Stimulated activated CD4-positive, alpha-beta T cell treated with anti-CD3 and anti-CD28 coated beads, Interleukin-1b, Interleukin-23, amount 100 ng/mL, for 1 hour (primary cell): ENCODE data around the gene TACSTD2.
"Not testable (repeated sequence)": the region's sequence is repeated elsewhere in the genome, so short reads cannot be mapped to it uniquely, and the experiment has no call there.

Experiments used
- DNase-seq, 2 donors: peaks; one replicate each; pipeline ENCODE4 v3.0.0-alpha.2; 2020; ENCODE audit warnings: low read depth in 2 of 2

Gene TACSTD2

DNA sequence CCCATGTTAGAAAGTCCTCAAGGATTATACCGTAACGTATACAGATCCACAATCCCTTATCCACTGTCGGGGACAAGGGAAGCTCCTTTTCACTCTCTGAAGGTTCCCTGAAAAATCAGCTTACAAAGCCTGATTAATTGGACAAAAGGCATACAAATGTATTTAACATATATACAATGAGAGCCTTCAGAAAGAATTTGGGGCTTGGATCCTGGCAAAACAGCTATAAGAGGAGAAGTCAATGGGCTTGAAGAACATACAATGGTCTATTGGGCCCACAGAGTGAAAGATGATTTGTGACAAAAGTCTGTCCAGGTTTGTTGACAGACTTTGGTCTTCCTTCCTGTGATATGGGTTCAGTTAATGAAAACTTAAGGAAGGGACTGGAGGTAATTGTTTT, 10.7 kb downstream of the TACSTD2 start:
- DNase-seq = no peak

- not testable (repeated sequence) for DNase-seq
Measured at GRCh38 chr1:58563715-58564114, 13.3 kb downstream of the TACSTD2 start.

DNA sequence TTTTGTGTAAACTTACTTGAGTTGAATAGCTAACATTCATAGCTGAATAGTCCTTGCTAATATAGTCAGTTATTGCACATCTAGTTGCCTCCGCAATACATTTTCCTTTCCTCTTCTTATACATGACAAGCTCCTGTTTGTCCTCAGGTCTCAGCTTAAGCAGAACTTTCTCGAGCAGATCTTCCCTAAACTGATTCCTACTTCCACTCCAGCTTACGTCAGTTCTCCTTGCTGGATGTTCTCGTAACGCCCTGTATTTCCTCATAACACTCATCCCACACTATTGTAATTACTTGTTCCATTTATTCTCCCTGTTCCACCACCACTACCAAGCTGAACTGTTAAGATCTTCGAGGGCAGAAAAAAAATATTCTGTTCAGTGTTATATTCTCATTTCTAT, 15.4 kb downstream of the TACSTD2 start:
- no peak for DNase-seq

GRCh38 chr1:58555393-58555792, 21.7 kb downstream of the TACSTD2 start:
- DNase-seq = no peak

DNA sequence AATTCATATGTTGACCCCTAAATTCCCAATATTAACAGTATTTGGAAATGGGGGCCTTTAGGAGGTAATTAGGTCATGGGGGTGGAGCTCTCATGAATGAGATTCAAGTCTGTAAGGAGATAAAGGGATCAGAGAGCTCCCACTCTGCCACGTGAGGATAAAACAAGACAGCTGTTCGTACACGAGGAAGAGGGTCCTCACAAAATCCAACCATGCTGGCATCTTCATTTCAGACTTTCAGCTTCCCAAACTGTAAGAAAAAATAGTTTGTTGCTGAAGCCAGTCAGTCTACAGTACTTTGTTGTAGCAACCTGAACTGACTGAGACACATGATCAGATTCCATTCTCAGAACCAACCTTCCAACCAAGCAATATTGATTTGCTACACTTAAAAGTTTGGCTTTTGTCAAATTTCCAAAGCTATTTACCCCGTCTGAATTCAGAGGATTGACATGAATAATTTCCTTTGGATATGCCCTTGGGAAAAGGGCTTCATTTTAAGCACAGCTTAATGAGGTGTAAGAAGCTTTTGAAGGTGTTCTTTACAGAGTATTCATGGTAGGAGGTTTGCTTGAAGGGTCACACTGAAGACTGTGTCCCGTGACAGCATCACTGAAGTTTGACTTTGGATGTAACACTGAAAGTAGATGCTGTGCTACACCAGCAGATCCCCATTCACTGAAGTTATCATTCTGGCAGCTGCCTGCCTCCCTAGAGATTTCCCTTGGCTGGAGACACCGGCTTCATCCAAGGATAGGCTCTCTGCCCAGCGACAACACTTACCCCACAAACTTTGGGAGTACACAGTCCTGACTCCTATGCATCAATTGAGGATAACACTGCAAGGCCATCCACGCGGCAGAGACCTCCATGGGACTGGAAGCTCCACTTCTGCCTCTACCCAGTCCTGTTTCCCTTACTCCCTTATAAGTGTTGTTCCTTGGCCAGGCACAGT, 25.6 kb downstream of the TACSTD2 start:
- no peak for DNase-seq

DNA sequence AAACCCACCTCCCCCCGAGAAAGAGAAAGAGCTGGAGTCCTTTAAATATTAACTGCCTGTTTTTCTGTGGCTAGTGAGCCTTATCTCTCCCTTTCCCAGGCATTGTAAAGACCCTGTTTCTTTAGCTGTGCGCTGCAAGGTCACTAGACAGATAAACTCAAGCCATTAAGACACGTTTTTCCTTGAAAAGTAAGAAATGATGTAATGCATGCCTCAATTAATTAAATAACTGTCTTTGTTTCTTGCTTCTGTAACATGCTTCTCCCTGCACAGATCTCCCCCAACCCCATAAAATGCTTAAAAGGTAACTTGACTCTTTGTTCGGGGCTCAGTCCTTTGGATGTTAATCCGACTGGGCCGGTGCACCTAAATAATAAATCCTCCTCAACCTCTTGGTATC, 27.8 kb downstream of the TACSTD2 start:
- not testable (repeated sequence) for DNase-seq

GRCh38 chr1:58548371-58548770, 28.7 kb downstream of the TACSTD2 start:
- no peak for DNase-seq

GRCh38 chr1:58546520-58547308, 30.3 kb downstream of the TACSTD2 start, which contains the start of gene OMA1:
Gene OMA1 (minus strand): TSS chr1:58546726. CDS start chr1:58539294, 7,432 bp downstream.
- peak; percentile 94 to 96 for DNase-seq

GRCh38 chr1:58545591-58546519, 31.2 kb downstream of the TACSTD2 start:
- DNase-seq = peak; percentile 45 to 49

DNA sequence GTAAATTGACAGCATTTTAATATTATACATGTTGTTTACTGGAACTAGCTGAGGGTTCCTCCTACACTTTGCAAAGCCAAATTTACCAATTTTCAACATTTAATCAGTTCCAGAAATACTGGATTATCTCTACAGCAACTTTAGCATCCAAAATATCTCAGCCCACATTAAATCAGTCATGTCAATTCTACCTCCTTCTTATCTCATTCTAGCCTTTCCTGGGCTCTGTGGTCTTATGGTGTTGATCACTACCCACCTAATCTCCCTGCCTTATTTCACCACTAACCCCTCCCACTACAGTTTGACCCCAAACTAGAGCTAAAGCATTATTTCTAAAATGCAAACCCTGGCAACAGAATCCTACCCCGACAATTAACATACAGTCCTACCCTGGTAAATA, 33.8 kb downstream of the TACSTD2 start:
- no peak for DNase-seq

GRCh38 chr1:58539553-58539952, 37.5 kb downstream of the TACSTD2 start:
- no peak for DNase-seq

- DNase-seq = no peak
Measured at GRCh38 chr1:58538821-58539220, 38.2 kb downstream of the TACSTD2 start.

- DNase-seq = not testable (repeated sequence)
Measured at GRCh38 chr1:58531842-58532241, 45.2 kb downstream of the TACSTD2 start.

DNA sequence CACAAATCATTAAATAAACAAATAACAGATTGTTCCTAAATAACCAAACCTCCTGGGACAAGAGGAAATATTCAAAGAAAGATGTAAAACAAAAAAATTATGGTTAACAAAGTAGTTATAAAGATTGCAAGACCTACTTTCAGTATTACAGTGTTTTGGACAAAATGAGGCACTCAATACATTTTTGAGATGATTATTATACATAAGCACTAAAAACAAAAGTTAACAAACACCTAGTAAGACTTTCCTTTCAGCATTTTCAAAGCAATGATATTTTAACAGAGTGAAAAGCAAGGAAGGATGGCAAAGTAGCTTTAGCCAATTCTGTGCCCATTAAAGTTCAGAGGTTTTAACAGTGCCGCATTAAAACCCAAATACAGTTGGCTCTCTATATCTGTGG, 47.8 kb downstream of the TACSTD2 start:
- DNase-seq = no peak

GRCh38 chr1:58528518-58528917, 48.5 kb downstream of the TACSTD2 start:
- no peak for DNase-seq
